Heart right ventricle (tissue), 16 donors: ENCODE results near the gene C5orf24. TPM values are rescaled to one million over a fixed set of nuclear protein-coding genes. Genes with fewer than 3 reads are reported as not detected.
A peak's percentile ranks its signal among the peaks of the same experiment; 100 is the strongest.
"Not testable (repeated sequence)": the region's sequence is repeated elsewhere in the genome, so short reads cannot be mapped to it uniquely, and the experiment has no call there.

Source experiments
- ATAC-seq, 8 donors: fragments of 200-7000 bp; cut with Tn5 transposase; one replicate each; pipeline ENCODE4 v1.9.1; 2020; ENCODE audit warnings: mild to moderate bottlenecking in 8 of 8, moderate library complexity in 8 of 8, moderate number of reproducible peaks in 1 of 8
- DNase-seq, 2 donors: peaks; one replicate each; pipeline ENCODE4 v3.0.0-alpha.2; 2020
- H3K27ac ChIP-seq, 10 donors: fragments of 200-600 bp; sonication (generic) in 2 of 10; one replicate each; pipeline versions ENCODE4 v1.5.0 to v1.8.0; 2020 to 2022; ENCODE audit warnings: mild to moderate bottlenecking in 3 of 10
- H3K27me3 ChIP-seq, 7 donors: fragments of 200-600 bp; one replicate each; pipeline ENCODE4 v1.8.0; 2021 to 2022; ENCODE audit warnings: mild to moderate bottlenecking in 2 of 7
- H3K36me3 ChIP-seq, 9 donors: fragments of 200-600 bp; sonication (generic) in 1 of 9; one replicate each; pipeline versions ENCODE4 v1.5.0 to v1.8.0; 2020 to 2022; ENCODE audit warnings: mild to moderate bottlenecking in 2 of 9
- H3K4me1 ChIP-seq, 9 donors: fragments of 200-600 bp; sonication (generic) in 1 of 9; one replicate each; pipeline versions ENCODE4 v1.5.0 to v1.8.0; 2020 to 2022; ENCODE audit warnings: mild to moderate bottlenecking in 4 of 9
- H3K4me3 ChIP-seq, 10 donors: fragments of 200-600 bp; sonication (generic) in 2 of 10; one replicate each; pipeline versions ENCODE4 v1.5.0 to v1.8.0; 2020 to 2022; ENCODE audit warnings: mild to moderate bottlenecking in 7 of 10, moderate library complexity in 2 of 10
- H3K9me3 ChIP-seq, 11 donors: fragments of 200-600 bp in 10 of 11; sonication (generic) in 2 of 11; one replicate each; pipeline versions ENCODE4 v1.5.0 to v1.8.0; 2013 to 2022; ENCODE audit warnings: mild to moderate bottlenecking in 2 of 11, control low read depth in 1 of 11, moderate library complexity in 1 of 11
- WGBS, 2 donors: extraction: QIAGEN DNeasy Blood & Tissue Kit; methylation state at CpG; one replicate each; pipeline ENCODE4 v1.1.7; 2013; ENCODE audit warnings: inconsistent platforms in 1 of 2; 5-methylcytosine and 5-hydroxymethylcytosine counted together
- intact Hi-C, 10 donors: fragments of 100-400 bp; cut with DNase I; formaldehyde crosslinking; loops; one replicate each; pipeline versions ENCODE4 v1.11.1 to v1.14.2; 2022
- polyA plus RNA-seq, 2 donors: library from polyadenylated mRNA; stranded (reverse); fragments of 200-250 nt; gene quantifications; one replicate each; pipeline ENCODE4 v1.2.3, GENCODE V29; 2013
- total RNA-seq, 10 donors: library from RNA; stranded (reverse); fragmentation: NEBNext Ultra II Directional in 3 of 10; extraction: Animal tissue kit (Norgen Biotek cat#: 25700) in 3 of 10; gene quantifications; one replicate each; pipeline versions ENCODE4 v1.2.1 to v1.2.4, GENCODE V29; 2021 to 2023
- TF ChIP-seq, protein P1 (sequence below), 9 donors: fragments of 200-600 bp; sonication (generic) in 2 of 9; IDR thresholded peaks; one replicate each; pipeline versions ENCODE4 v1.5.0 to v1.8.0; 2021 to 2022; ENCODE audit warnings: antibody characterized with exemption in 9 of 9, mild to moderate bottlenecking in 5 of 9, moderate library complexity in 1 of 9
- donor health status: Arrhythmogenic right ventricular cardiomyopathy.
- donor health status: ischemic (EF 13 %, LVEDD 7.1; RV severe dilation, severe dysfunction).
- donor health status: healthy with polysubstance abuse.
- donor health status: DM: no; HTN: yes; CAD: no.
- donor health status: DM: no; HTN: no; CAD: no.
- donor health status: ischemic (EF 25% LVEDD 6.9; RV normal size, moderate dysfunction).
- donor health status: ischemic (EF 25% LVEDD 5.7; RV mildly dilated, moderate dysfunction).
- donor health status: healthy.
- donor health status: DM: yes; HTN: yes; CAD: no.
- donor health status: Ischemic cardiomyopathy.
- donor health status: ischemic (EF 35%, LVEDD 5.7; RV mildly dilated, moderate dysfunction).
- donor health status: nonischemic (EF 11% LVEDD 7.7; RV severe dilation, severe dysfunction).
- donor health status: DM: yes; HTN: yes; CAD: no.
- donor health status: PGD.
- donor health status: ischemic (EF 29% LVEDD 5.4; RV normal size, mild dysfunction).
- donor health status: nonischemic (EF 23%, LVEDD 6.1; RV moderate dilation, normal function).

Gene C5orf24
- total and polyA plus RNA-seq, 12 donors = 12.0 to 31.2 (median 23.3) TPM

DNA sequence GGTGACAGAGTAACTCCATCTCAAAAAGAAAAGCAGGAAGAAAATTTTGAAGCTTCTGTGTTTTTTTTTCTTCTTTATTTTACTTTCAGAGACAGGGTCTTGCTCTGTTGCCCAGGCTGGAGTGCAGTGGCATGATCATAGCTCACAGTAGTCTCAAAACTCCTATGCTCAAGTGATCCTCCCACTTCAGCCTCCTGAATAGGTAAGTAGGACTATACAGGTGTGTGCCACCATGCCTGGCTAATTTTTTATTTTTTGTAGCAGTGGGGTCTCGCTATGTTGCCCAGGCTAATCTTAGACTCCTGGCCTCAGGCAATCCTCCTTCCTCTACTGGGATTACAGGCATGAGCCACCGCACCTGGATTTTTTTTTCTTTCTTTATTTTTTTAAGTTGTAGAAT, 10.1 kb upstream of the C5orf24 start:
- no peak overlapping the region for H3K4me3 ChIP-seq
- 99 to 100% methylated on average over 2 of the region's 2 CpGs for WGBS, 2 donors
- ATAC-seq (no peak), DNase-seq (no peak)
- H3K27ac ChIP-seq = no peak overlapping the region
- H3K36me3 ChIP-seq = peaks cover 0 to 98% (median 5%) of the 10 kb centered on the region in 9 donors
- H3K4me1 ChIP-seq = peaks cover 0 to 16% (median 7%) of the 10 kb centered on the region in 9 donors
- TF ChIP-seq, protein P1, sequence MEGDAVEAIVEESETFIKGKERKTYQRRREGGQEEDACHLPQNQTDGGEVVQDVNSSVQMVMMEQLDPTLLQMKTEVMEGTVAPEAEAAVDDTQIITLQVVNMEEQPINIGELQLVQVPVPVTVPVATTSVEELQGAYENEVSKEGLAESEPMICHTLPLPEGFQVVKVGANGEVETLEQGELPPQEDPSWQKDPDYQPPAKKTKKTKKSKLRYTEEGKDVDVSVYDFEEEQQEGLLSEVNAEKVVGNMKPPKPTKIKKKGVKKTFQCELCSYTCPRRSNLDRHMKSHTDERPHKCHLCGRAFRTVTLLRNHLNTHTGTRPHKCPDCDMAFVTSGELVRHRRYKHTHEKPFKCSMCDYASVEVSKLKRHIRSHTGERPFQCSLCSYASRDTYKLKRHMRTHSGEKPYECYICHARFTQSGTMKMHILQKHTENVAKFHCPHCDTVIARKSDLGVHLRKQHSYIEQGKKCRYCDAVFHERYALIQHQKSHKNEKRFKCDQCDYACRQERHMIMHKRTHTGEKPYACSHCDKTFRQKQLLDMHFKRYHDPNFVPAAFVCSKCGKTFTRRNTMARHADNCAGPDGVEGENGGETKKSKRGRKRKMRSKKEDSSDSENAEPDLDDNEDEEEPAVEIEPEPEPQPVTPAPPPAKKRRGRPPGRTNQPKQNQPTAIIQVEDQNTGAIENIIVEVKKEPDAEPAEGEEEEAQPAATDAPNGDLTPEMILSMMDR (IDR thresholded peaks at IDR 0.05) = no peak
- intact Hi-C loops = no loop called here
- H3K27me3 ChIP-seq = no peaks in the 10 kb centered on the region
- H3K9me3 ChIP-seq = no peaks in the 10 kb centered on the region

DNA sequence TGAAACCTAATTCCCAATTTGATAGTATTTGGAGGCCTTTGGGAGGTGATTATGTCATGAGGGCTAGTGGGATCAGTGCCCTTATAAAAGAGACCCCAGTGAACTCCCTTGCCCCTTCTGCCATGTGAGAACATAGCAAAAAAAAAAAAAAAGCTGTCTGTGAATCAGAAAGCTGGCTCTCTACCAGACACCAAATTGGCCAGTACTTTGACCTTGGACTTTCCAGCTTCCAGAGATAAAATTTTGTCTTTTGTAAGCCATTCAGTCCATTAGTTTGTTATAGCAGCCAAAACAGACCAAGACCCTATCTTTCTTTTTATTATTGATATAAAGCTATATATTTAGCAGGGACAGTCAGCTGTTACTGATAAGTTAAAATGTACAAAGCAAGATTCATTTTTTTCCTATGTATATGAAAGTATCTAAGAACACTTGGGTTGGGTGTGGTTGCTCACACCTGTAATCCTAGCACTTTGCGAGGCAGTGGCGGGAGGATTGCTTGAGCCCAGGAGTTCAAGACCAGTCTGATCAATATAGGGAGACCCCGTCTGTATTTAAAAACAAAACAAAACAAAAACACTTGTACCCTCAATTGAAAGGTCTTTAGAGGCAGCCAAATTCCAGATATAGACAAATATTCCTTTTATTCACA, 8.1 kb upstream of the C5orf24 start:
- TF ChIP-seq, protein P1 (IDR thresholded peaks at IDR 0.05) = no peak
- 93 to 97% methylated on average over 3 of the region's 3 CpGs for WGBS, 2 donors
- intact Hi-C loops = no loop called here
- H3K27ac ChIP-seq = no peak overlapping the region
- no peaks in the 10 kb centered on the region for H3K9me3 ChIP-seq
- H3K27me3 ChIP-seq = no peaks in the 10 kb centered on the region
- H3K4me1 ChIP-seq = peaks cover 0 to 16% (median 7%) of the 10 kb centered on the region in 9 donors
- H3K4me3 ChIP-seq = no peak overlapping the region
- peaks cover 0 to 90% (median 5%) of the 10 kb centered on the region in 9 donors for H3K36me3 ChIP-seq
- DNase-seq = no peak
- no peak for ATAC-seq

DNA sequence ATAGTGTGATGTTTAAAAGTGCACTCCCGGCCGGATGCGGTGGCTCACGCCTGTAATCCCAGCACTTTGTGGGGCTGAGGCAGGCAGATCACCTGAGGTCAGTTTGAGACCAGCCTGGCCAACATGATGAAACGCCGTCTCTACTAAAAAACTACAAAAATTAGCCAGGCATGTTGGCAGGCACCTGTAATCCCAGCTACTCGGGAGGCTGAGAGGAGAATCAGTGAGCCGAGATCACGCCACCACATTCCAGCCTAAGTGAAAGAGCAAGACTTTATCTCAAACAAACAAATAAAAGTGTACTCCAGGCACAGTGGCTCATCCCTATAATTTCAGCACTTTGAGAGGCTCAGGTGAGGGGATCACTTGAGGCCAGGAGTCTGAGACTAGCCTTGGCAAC, 7.4 kb upstream of the C5orf24 start:
- peaks cover 0 to 16% (median 7%) of the 10 kb centered on the region in 9 donors for H3K4me1 ChIP-seq
- WGBS, 2 donors = 80 to 90% methylated on average over 9 of the region's 9 CpGs
- ATAC-seq, intact Hi-C loops, H3K9me3 ChIP-seq, H3K4me3 ChIP-seq, H3K27ac ChIP-seq, DNase-seq, H3K27me3 ChIP-seq: not testable (repeated sequence)
- H3K36me3 ChIP-seq = peaks cover 0 to 84% (median 5%) of the 10 kb centered on the region in 9 donors

DNA sequence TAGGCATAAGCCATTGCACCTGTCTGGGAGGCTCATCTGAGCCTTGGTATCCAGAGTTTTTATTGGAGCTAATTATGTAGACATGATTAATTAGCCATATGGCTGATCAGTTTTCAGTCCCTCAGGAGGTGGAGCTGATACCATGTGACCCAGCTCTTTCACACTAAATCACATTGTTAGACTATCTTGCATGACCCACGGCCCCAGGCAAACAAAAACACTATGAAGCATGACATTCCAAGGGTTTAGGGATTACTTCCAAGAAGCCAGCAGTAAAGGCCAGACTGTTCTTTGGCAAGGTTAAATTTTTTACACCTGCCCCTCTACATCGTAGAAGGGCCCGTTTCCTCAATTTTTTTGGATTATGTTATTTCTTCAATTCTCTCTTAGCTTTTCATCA, 5.0 kb upstream of the C5orf24 start:
- no peak for ATAC-seq
- intact Hi-C loops = loop anchor here in 2 of 10 donors (10.0 kb wide), 1 partner anchor 64 kb away; the partner anchor contains the start of gene PCBD2 (in 2 of the 2)
- Histone ChIP-seq H3K9me3 (no peaks in the 10 kb centered on the region), H3K4me3 (no peak overlapping the region), H3K36me3 (peaks cover 0 to 59% (median 3%) of the 10 kb centered on the region in 9 donors), H3K27me3 (no peaks in the 10 kb centered on the region), H3K4me1 (peaks cover 0 to 26% (median 9%) of the 10 kb centered on the region in 9 donors), H3K27ac (no peak overlapping the region)
- no peak for DNase-seq
- TF ChIP-seq, protein P1 (IDR thresholded peaks at IDR 0.05) = no peak
- 95 to 96% methylated on average over 3 of the region's 3 CpGs for WGBS, 2 donors

DNA sequence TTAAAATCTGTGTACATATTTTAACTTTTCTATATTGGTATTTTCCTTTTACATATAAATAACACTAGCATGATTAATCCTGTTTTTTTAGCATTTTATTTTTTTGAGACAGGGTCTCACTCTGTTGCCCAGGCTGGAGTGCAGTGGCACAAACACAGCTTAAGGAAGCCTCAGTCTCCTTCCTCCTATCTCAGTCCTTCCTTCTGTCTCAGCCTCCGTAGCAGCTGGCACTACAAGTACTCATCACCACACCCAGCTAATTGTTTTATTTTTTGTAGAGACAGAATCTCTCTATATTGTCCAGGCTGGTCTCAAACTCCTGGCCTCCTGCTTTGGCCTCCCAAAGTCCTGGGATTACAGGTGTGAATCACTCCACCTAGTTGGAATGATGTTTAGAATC, 1.5 kb upstream of the C5orf24 start:
- DNase-seq = no peak
- WGBS, 2 donors = 85 to 91% methylated on average over 1 of the region's 1 CpG
- intact Hi-C loops = loop anchor here in 3 of 10 donors (2.0 to 10.0 kb wide), 2 partner anchors 61 to 105 kb away; partner anchors contain the start of genes PCBD2 (in 2 of the 3) and CAMLG (in 1 of the 3)

More for the DNA sequence above, 1.5 kb upstream of the C5orf24 start:
- peaks cover 0 to 43% (median 0%) of the 10 kb centered on the region in 9 donors for H3K36me3 ChIP-seq
- no peak overlapping the region for H3K4me3 ChIP-seq
- TF ChIP-seq, protein P1 (IDR thresholded peaks at IDR 0.05) = no peak
- H3K9me3 ChIP-seq = no peaks in the 10 kb centered on the region
- H3K27me3 ChIP-seq = no peaks in the 10 kb centered on the region
- peaks cover 14 to 35% (median 31%) of the 10 kb centered on the region in 9 donors for H3K4me1 ChIP-seq
- ATAC-seq = no peak
- peak overlapping the region in 2 of 10 donors; percentile 97 to 99 for H3K27ac ChIP-seq
